Activated naive CD4-positive, alpha-beta T cell (primary cell): ENCODE data around the gene EVPL.
"Not testable (repeated sequence)": the region's sequence is repeated elsewhere in the genome, so short reads cannot be mapped to it uniquely, and the experiment has no call there.

ENCODE experiments used
- DNase-seq, 4 experiments: peaks; one replicate each; lab custom pipeline; 2025; lab: John Stamatoyannopoulos, UW

The EVPL gene

DNA sequence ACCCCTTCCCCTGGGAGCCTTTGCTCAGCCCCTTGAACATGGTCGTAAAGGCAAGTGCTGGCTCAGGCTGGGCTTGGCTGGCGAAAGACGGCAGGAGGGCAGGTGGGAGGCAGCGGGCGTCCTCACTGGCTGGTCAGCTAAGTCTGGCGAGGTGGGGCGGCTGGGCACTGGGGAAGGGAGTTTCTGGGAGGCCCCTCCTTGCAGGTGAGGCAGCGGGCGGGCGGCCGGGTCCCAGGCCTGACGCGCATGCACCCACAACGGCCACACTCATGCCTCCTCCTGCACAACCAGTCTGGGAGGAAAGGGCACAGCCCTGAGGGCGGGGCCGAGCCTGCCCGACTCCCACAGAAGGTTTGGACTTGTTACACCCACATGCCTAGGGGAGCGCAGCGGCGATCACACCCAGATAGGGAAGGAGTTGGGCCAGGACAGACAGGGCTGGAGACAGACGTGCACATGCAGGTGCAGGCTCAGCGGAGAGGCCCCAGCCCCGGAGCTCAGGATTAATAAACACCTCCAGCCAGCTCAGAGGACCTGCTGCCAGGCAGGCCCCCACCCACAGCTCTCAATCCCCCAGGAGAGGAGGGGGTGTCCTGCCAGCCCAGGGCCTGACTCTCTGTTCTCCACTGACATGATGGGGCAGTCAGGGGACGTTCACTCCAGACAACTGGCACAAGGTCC is at the start of gene EVPL:
TSS of gene EVPL (minus strand) at position 148 of the 681 bp plus-strand sequence. CDS start at position 40, 108 bp downstream.
- DNase-seq: no peak

DNA sequence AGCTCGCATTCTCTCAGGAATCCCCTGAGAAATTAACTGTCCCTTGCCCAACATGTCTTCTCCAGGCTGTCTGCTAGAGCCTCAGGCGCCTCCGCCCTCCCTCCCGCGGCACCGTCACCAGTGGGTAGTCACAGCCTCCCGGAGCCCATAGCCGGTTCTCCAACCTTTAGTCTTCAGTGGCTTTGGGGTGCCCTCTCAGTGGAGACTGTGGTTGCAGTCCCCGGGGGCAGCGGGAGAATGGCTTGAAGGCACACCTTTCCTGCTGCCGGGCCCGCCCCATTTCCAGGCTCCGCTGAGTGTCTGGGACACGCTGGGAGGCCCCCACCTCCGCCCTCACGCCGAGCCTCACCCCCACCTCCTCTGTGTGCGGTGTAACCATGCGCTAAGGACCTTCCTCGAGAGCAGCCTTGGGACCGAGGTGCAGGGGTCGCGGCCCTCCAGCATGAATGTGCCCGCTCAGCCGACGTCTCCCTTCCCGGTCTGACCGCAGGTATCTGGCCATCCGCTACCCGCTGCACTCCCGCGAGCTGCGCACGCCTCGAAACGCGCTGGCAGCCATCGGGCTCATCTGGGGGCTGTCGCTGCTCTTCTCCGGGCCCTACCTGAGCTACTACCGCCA is 49.1 kb upstream of the EVPL start:
- DNase-seq: no peak

DNA sequence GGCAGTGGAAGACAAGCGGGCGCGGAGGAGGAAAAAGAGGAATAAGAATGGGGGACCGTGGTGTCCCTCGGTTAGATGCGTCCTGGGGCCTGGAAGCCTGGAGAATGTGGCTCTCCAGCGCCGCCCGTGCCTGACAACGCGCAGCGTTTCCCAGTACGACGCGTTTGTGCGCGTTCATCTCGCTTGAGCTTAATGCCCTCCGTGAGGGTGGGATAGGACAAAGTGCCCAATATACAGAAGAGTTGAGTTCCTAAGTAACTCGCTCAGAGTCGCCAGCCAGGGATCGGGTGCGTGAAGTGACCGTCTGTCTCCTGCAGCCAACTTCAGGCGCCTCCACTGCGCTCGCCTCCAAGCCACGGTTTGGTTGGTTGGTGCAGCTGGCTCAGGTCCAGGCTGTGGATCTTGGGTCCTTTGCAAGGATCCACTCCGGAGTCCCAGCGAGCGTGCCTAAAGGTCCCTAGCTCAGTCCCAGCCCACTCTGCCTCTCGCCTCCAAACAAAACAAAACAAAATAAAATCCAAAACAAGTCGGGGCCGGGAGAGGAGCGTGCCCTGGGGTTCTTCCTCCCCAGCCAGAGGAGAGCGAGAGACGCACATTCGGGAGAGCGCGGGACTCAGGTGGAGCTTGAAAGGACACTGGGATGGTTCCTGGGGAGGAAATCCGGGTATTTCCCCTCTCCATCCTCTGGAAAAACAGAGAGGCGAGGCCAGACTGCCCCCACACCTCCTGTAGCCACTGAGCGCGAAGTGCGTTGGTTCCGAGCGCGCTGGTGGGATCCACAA is 48.4 kb upstream of the EVPL start:
- DNase-seq: no peak

DNA sequence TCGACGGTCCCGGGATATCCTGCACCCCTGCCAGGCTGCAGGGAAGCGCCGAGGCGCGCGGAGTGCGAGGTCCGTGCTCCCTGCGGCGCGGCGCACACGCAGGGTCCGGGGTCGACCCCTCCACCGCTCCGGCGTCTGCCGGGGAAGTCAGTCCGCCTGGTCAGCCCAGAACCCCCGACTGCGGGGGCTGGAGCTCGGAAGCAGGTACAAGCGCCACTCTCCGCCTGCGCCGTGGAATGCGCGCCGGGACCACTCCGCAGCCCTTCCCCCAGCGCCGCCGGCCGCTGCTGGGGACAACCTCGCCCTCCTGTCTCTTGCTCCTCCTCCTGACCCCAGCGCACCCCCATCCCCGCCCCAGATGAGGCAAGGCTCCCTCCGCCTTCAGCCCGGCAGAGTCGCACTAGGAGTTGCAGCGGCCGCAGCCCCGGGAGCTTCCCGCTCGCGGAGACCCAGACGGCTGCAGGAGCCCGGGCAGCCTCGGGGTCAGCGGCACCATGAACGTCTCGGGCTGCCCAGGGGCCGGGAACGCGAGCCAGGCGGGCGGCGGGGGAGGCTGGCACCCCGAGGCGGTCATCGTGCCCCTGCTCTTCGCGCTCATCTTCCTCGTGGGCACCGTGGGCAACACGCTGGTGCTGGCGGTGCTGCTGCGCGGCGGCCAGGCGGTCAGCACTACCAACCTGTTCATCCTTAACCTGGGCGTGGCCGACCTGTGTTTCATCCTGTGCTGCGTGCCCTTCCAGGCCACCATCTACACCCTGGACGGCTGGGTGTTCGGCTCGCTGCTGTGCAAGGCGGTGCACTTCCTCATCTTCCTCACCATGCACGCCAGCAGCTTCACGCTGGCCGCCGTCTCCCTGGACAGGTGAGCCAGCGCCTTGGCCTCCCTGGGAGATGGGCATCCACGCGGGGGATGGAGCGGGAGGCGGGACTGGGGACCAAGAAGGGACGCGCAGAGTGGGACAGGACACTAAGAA is 47.6 kb upstream of the EVPL start, which contains the start of gene GALR2:
TSS of gene GALR2 (plus strand) at position 392 of the 974 bp plus-strand sequence. CDS start at position 495, 103 bp downstream.
- no peak for DNase-seq

DNA sequence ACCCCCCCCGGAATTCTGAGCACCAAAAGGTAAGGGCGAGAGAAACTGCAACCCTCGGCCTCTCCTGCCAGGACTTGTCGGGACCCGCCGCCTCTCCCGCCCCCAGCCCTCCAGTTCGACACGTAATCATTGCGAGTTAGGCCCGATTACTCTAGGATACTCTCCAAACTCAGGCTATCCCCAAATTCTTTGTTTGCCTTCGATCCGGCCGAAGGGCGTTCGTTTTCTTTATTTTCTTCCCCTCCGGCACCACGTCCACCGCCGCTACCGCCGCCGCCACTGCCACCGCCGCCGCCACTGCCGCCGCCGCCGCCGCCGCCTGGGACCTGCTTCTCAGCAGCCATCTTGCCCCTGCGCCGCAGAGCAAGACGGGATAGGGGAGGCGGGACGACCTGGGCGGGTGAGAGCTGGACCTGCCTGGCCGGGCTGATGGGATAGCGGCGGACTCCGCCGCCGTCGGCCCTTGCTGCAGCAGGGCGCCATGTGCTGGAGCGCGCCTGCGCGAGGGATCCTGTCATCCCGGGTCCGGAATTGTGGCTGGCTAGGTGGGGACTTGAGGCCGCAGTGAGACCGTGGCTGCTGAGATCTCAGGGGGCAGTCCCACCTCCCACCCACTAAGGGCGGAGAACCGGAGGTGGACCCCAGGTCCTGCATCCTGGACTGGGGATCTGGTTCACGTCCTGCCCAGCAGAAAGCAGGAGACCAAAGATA is 45.2 kb upstream of the EVPL start, which contains the start of gene SRP68:
TSS of gene SRP68 (minus strand) at position 370 of the 711 bp plus-strand sequence. CDS start at position 344, 26 bp downstream.
- peak; percentile 50 to 74 (median 64) for DNase-seq

DNA sequence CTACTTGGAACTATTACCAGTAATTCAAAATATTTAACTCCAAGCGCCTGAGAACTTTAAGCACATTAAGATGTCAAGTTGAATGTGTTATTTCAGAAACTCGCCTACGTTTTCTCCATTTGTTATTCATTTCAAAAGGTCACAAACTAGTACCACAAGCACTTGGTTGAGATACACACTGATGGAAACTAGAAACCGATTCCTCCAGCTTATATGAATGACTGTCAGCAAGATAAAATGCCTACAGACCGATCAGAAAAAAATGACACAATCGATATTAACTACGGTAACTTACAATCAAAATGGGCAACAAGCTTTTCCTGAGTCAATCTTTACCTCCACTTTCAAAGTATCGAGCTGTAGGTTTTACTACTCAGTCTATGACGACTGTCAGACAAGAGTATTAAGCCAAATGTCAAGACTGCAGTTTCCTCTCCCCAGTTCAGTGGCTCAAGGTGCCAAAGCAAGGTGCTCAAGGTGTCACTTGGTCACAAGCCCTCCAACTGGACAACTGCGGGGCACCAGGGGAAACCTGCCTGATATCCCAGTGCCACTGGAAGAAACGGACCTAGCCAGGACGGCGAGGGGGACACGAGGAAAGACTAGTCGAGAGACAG is 44.5 kb upstream of the EVPL start:
- no peak for DNase-seq

DNA sequence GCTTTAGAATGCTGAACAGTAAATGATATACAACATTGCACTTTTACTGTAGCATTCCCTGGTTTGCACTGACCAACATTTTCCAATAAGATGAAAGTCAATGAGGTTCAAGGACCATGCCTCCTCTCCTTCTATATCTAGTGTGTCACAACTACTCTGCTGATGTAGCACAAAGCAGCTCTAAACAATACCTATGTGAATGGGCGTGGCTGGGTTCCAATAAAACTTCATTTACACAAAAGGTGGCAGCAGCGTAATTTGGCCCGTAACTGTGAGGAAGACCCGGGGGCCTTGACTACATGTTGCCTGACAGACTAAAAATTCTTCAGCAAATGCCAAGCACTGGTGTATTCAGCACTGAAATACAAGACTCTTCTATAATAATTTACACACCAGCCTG is 38.7 kb upstream of the EVPL start:
- DNase-seq: no peak

DNA sequence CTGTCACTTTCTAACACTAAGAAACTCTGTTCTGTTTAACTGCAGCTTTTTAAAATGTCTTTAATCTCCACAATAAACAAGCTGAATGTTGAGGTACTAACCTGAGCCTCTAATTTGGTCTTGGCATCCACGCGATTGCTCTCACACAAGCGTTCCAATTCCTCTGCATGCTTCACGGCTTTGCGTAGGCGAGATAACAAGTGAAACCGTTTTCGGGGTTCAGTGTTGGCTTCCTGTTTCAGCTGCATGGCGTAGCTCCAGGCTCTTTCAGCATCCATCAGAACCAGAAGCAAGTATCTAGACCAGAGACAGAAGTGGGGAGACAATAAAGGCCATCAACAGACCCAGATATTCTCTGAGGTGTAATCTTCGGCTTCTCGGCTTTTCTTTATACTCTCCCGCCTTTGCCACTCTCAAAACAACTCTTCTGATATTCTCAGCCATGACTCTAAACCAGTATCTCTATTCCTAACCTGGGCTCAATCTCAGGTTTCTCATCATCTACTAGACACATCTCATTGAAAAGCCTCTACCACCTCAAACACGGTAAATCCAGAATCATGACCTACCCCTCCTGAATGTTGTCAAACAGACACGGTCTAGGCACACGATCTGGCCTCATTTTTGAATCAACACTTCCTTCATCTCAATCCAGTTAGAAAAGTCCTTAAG is 36.9 kb upstream of the EVPL start:
- DNase-seq: no peak

DNA sequence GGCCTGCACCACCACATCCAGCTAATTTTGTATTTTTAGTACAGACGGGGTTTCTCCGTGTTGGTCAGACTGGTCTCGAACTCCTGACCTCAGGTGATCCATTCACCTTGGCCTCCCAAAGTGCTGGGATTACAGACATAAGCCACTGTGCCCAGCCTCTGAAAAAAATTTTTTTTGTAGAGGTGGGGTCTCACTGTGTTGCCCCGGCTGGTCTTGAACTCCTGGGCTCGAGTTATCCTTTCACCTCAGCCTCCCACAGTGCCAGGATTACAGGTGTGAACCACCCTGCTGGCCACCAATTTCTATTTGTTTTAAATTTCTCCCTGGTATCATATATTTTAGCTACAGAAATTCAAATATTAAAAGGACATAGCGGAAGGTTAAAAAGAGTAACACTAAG is 31.2 kb upstream of the EVPL start:
- not testable (repeated sequence) for DNase-seq

DNA sequence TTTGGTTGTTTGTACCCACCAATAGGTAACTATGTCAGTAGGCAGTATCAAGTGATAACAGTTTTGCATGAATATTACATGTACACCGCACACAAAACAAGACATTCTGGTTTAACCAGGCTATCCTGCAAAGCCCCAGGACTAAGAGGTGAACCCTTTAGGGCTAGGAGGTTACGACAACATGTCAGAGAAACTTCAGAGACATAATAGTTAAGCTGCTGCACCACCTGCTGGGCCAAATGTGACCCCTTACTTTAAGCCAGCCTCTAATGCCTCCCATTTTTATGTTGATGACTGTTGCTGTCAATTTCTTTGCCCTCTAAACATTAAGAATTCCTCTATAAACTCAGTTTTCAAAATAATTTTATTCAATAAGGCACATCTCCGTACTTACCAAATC is 29.8 kb upstream of the EVPL start:
- DNase-seq: no peak

DNA sequence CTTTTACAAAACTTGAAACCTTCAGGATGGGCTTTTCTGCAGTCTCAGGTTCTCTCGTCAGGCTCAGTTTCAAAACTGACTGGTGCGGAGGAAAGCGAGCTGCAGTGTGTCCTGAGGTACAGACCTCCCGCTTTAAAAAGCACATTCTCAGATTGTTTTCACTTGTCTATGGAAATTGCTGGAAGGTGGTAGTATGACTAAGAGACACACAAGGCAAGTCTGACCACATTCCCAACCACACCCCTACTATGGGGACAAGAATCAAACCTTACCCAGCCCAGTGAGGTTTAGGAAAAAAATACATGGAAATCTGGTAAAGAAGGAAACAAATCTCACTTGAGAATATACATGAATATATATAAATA is 27.0 kb upstream of the EVPL start:
- no peak for DNase-seq

DNA sequence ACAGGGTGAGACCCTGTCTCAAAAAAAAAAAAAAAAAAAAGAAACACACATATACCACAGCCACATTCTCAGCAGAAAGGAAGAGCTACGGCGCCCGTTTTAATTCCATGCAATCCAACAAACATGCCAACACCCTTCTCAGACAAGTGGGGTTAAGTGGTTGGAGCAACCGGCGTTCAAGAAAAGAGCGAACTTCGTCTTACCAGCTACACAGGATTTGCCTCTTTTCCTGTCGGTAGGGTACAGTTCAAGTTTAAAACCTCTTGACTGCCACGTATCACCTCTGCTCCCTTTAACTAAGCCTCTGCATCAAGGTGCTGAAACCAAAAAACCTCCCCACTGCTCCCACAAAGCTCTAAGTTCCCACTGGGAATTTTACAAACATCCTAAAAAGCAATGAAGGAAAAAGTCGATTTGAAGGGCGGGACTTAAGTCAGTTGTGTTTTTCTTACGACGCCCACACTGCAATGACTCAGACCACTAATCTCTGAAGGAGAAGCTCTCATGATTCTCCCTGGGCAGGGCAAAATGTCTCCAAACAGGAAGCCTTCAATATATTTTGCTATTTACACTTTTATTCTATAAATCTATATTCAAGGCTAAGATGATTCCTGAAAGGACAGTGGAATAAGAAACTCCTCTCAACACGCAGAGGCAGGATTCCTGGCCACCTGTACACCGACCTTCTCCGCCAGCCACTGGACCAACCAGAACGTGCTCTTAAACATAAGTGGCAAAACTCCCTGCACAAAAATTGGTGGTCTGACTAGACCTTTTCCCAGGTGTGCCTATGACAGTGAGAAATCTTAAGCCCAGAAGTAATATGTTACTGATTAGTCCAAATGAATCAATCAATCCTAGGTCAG is 26.4 kb upstream of the EVPL start:
- DNase-seq: no peak

DNA sequence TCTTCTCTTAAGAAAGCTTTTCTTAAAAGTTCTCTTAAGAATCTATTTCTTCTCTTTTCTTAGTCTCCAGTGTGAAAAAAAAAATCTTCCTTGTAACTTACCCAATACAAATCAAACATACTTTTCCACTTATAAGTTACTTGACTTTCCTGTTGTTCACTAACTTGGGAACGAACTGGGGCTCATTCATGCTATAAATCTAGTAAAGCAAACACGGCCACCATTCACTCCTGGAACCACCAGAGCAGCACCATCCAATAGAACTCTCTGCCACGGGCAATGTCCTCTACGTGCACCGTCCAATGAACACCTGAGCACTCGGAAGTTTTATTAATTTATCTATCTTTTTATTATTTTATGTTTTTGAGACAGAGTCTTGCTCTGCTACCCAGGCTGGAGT is 24.5 kb upstream of the EVPL start:
- DNase-seq: no peak

DNA sequence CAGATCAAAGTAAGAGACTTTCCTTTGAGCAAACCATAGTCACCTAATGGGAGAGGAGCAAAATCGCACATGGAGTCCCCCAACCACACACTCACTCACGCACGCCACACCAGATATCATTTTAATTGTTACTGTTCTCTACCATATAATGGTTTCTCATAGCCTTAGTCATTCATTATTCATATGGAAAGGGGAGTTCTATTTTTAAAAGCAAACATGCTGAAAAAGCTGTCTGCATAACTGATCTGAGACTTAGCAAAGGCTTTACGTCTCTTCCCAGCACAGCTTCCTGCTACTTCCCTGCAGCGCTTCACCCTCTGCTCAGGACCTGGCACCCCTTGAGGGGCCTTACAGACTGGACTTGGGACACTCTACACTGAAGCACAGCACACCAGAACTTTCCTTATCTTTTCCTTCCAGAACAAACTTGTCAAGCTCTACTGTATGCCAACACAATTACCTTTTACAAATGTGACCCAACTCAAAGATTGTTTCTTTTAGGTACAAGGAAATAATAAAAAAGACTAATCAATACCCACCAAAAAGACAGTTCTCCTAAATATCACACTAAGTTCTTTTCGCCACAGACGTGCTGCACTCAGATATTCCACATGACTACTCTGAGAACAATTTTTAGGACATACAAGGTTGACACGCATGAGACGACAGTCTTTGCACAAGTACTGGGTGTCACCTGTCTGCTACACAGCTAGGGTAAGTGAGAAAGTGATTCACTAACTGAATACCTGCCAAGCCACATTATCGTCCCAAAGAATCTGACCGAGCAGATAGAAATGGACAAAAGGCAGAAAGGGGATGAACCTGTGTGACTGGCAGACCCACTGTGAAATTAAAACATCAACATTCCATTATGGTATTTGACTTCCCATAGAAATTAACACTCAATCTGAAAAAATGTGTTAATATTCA is 23.7 kb upstream of the EVPL start:
- no peak for DNase-seq

DNA sequence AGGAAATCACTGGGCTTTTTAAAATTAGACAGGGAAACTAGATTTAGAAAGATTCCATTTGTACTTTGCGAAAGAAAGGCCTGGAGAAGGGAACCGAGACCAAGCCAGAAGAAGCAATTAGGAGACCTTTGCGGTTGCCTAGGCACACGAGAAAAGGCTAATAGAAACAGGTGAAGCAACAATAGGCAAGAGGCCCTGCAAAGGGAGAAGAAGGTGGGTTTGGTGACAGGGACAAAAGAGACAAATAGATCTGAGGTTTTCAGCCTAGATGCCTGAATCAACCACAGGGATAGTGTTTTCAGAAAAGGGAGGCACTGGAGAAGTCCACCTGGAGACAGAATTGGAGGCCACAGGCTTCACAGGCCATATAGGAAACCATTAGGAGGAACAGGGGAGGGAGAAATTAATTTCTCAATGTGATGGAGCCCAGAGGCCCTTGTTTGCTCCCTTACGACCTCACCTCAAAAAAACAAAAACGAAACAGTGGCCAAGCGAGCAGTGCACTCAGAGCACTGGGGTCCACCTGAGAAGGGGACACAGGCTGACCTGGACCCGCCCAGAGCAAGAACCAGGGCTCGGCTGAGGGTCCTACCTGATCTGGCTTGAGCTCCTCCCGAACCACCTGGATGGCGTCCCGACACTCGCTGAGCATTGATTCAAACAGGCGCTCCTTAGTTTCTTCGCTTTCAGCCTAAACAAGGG is 22.9 kb upstream of the EVPL start:
- no peak for DNase-seq

DNA sequence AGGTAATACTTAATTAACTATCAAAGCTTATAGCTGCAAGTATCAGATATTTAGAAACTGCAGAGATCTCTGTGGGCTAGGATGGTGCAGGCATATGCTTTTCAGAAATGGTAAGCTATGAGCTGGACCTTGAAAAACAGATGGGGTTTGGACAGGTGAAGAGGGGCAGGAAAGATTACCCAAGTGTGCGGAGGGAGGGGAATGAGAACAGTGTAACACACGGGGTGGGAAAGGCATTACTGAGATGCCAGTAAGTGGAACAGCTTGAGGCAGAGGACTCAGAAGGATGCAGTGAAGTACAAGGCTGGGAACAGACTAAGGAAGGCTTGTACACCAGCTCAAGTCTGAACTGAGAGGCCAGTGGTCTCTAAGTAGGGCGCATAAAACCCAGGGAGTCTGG is 22.1 kb upstream of the EVPL start:
- no peak for DNase-seq

DNA sequence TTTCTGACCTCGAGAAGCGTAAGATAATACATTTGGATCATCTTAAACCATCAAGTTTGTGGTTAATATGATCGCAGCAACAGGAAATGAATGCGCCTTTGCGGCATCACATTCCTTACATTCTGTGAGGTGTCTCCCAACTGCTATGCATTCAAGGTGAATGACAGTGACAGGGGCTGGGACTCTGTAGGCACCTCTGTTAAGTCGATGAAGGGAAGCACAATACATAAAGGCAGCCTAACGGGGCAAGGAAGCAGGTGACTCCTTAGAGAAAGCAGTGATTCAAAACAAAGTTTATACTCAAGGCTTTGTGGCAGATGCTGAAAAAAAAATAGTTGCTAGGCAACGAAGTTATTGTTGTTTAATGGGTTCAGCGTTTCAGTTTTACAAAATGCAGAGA is 21.6 kb upstream of the EVPL start:
- no peak for DNase-seq
